Body of pancreas (tissue), 4 donors: ENCODE data around the gene ATAD3C. TPM values are rescaled to one million over a fixed set of nuclear protein-coding genes. Genes with fewer than 3 reads are reported as not detected.
"Not testable (repeated sequence)": the region's sequence is repeated elsewhere in the genome, so short reads cannot be mapped to it uniquely, and the experiment has no call there.

ENCODE experiments used
- ATAC-seq: fragments of 150-250 bp; one replicate; pipeline ENCODE4 v1.9.1; 2016
- DNase-seq, 4 donors: peaks; one replicate each; pipeline ENCODE4 v3.0.0-alpha.2; 2019
- H3K27ac ChIP-seq, 4 donors: fragments of 200-600 bp; sonication (generic); 1 replicate in 3 of 4; 2 replicates in 1 of 4; pipeline versions ENCODE4 v1.5.1 to v1.6.1; 2016 to 2019; ENCODE audit warnings: mild to moderate bottlenecking in 1 of 4, mixed read lengths in 1 of 4, moderate library complexity in 1 of 4
- H3K27me3 ChIP-seq, 2 donors: fragments of 200-600 bp; sonication (generic); one replicate each; pipeline ENCODE4 v1.6.0; 2016; ENCODE audit warnings: mild to moderate bottlenecking in 1 of 2
- H3K36me3 ChIP-seq, 2 donors: fragments of 200-600 bp; sonication (generic); replicated peaks in 1 of 2; 2 replicates each; pipeline ENCODE4 v1.5.1; 2016; ENCODE audit warnings: low read depth in 2 of 2; ENCODE audit not compliant: insufficient read depth in 1 of 2
- H3K4me1 ChIP-seq: fragments of 200-600 bp; sonication (generic); one replicate; pipeline ENCODE4 v1.6.0; 2016
- H3K4me3 ChIP-seq, 2 donors: fragments of 200-600 bp; sonication (generic); 1 replicate in 1 of 2; 2 replicates in 1 of 2; pipeline ENCODE4 v1.5.1; 2016 to 2019
- H3K9me3 ChIP-seq, 3 donors: fragments of 200-600 bp; sonication (generic); 1 replicate in 2 of 3; 2 replicates in 1 of 3; pipeline ENCODE4 v1.5.1; 2016
- POLR2A ChIP-seq, 3 donors: fragments of 450-650 bp; IDR thresholded peaks; one replicate each; pipeline ENCODE4 v1.6.1; 2016; ENCODE audit warnings: antibody characterized with exemption in 3 of 3, mild to moderate bottlenecking in 2 of 3
- WGBS, 2 donors: methylation state at CpG; one replicate each; pipeline ENCODE4 v1.1.5; 2017; 5-methylcytosine and 5-hydroxymethylcytosine counted together
- intact Hi-C: fragments of 100-400 bp; cut with DNase I; formaldehyde crosslinking; loops from one replicate; pipeline ENCODE4 v1.15.1; 2023
- total RNA-seq, 2 donors: library from RNA; depleted of rRNA; stranded (reverse); fragments of >200 nt; gene quantifications; one replicate each; pipeline ENCODE4 v1.1.0, GENCODE V29; 2016
- TF ChIP-seq, protein P1 (sequence below), 7 experiments: fragments of 450-650 bp in 4 of 7; fragments of 200-600 bp in 3 of 7; sonication (generic) in 3 of 7; IDR thresholded peaks; one replicate each; pipeline ENCODE4 v1.5.1; 2016 to 2019; ENCODE audit warnings: antibody characterized with exemption in 7 of 7

The ATAD3C gene
- total RNA-seq, 2 donors from 2014 or later, result 1.6 to 2.3 TPM

DNA sequence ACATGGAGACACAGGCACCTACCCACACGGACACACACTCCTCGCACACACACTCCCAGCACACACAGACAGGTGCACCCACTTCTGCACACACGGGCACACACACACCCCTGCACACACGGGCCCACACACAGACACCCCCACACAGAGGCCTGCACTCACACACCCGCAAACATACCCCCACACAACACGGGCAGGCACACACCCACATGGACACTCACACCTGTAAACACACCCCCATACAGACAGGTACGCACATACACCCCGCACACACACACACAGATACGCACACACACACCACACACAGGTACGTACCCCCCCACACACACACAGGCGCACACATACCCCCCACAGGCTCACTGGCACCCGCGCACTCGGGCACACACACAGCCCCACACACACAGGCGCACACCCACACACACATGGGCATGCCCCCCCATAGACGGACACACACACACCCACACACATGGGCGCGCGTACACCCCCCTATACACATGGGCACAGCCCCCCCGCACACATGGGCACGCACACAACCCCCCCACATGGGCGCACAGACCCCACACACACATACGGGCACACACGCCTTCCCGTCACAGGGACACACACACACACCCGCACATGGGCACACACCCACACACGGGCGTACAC is 68.6 kb downstream of the ATAD3C start:
- TF ChIP-seq, protein P1, sequence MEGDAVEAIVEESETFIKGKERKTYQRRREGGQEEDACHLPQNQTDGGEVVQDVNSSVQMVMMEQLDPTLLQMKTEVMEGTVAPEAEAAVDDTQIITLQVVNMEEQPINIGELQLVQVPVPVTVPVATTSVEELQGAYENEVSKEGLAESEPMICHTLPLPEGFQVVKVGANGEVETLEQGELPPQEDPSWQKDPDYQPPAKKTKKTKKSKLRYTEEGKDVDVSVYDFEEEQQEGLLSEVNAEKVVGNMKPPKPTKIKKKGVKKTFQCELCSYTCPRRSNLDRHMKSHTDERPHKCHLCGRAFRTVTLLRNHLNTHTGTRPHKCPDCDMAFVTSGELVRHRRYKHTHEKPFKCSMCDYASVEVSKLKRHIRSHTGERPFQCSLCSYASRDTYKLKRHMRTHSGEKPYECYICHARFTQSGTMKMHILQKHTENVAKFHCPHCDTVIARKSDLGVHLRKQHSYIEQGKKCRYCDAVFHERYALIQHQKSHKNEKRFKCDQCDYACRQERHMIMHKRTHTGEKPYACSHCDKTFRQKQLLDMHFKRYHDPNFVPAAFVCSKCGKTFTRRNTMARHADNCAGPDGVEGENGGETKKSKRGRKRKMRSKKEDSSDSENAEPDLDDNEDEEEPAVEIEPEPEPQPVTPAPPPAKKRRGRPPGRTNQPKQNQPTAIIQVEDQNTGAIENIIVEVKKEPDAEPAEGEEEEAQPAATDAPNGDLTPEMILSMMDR (IDR thresholded peaks at IDR 0.05), result no peak
- TF ChIP-seq POLR2A (IDR thresholded peaks at IDR 0.05), result no peak
- no peak for ATAC-seq

DNA sequence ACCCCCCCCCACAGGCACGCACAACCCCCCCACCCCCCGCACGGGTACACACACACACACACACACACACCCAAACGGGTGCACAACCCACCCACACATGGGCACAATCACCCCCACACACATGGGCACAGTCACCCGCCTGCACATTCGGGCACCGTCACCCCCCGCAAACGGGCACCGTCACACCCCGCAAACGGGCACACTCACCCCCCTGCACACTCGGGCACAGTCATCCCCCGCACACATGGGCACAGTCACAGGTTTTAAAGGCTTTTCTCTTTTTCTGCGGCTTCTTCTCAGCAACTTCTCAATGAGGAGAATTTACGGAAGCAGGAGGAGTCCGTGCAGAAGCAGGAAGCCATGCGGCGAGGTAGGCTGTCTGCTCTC is 69.1 kb downstream of the ATAD3C start:
- DNase-seq, H3K4me3 ChIP-seq, H3K27me3 ChIP-seq, intact Hi-C loops, H3K27ac ChIP-seq, H3K9me3 ChIP-seq, H3K36me3 ChIP-seq, H3K4me1 ChIP-seq, ATAC-seq: not testable (repeated sequence)
- WGBS, 2 donors, result 90% methylated on average over 9 to 17 of the region's 19 CpGs

More for the DNA sequence above, 68.6 kb downstream of the ATAD3C start:
- no peaks in the 10 kb centered on the region for H3K9me3 ChIP-seq
- intact Hi-C loops, result no loop called here
- H3K27me3 ChIP-seq, result no peaks in the 10 kb centered on the region
- H3K36me3 ChIP-seq, result peaks cover 0 to 10% of the 10 kb centered on the region in 2 donors
- DNase-seq, result no peak
- H3K27ac ChIP-seq, result no peak overlapping the region
- H3K4me3 ChIP-seq, result no peak overlapping the region
- 80 to 95% methylated on average over 9 to 23 of the region's 28 CpGs for WGBS, 2 donors
- peaks cover 5% of the 10 kb centered on the region for H3K4me1 ChIP-seq

Other genes with a start within 250 kb of the ATAD3C start
- gene TNFRSF18, start 243.1 kb upstream of the ATAD3C start, total RNA-seq, result not detected
- 1 to 10 TPM in 1 of 2 donors, under 1 TPM in 1; 0.99 to 2.6 TPM for gene TNFRSF4, start 235.5 kb upstream of the ATAD3C start, total RNA-seq
- gene SDF4, start 217.7 kb upstream of the ATAD3C start, total RNA-seq, result 10 to 100 TPM; 89.2 to 97.6 TPM
- 10 to 100 TPM; 18.4 to 35.6 TPM for gene B3GALT6, start 217.5 kb upstream of the ATAD3C start, total RNA-seq
- gene C1QTNF12, start 203.0 kb upstream of the ATAD3C start, total RNA-seq, result not detected
- 10 to 100 TPM; 23.6 to 39.2 TPM for gene UBE2J2, start 175.8 kb upstream of the ATAD3C start, total RNA-seq
- gene SCNN1D, start 169.3 kb upstream of the ATAD3C start, total RNA-seq, result 1 to 10 TPM; 4.0 to 4.2 TPM
- 10 to 100 TPM; 37.9 to 53.7 TPM for gene ACAP3, start 141.8 kb upstream of the ATAD3C start, total RNA-seq
- gene PUSL1, start 141.1 kb upstream of the ATAD3C start, total RNA-seq, result 10 to 100 TPM; 20.2 to 20.8 TPM
- 100 to 1,000 TPM in 1 of 2 donors, 10 to 100 TPM in 1; 89.0 to 189 TPM for gene INTS11, start 125.0 kb upstream of the ATAD3C start, total RNA-seq
- gene CPTP, start 124.9 kb upstream of the ATAD3C start, total RNA-seq, result 10 to 100 TPM; 15.6 to 33.0 TPM
- gene TAS1R3, start 118.4 kb upstream of the ATAD3C start, total RNA-seq, result under 1 TPM in 1 of 2 donors, not detected in 1; 0.26 TPM
- gene DVL1, start 100.3 kb upstream of the ATAD3C start, total RNA-seq, result 10 to 100 TPM; 58.1 to 84.4 TPM
- 10 to 100 TPM; 23.3 to 48.5 TPM for gene MXRA8, start 91.1 kb upstream of the ATAD3C start, total RNA-seq
- 10 to 100 TPM; 79.4 to 93.7 TPM for gene AURKAIP1, start 74.5 kb upstream of the ATAD3C start, total RNA-seq
- gene CCNL2, start 50.4 kb upstream of the ATAD3C start, total RNA-seq, result 100 to 1,000 TPM; 225 to 246 TPM
- gene MRPL20, start 42.4 kb upstream of the ATAD3C start, total RNA-seq, result 10 to 100 TPM; 72.8 to 85.9 TPM
- 10 to 100 TPM; 11.2 to 15.5 TPM for gene ANKRD65, start 28.4 kb upstream of the ATAD3C start, total RNA-seq
- 10 to 100 TPM; 47.1 to 55.5 TPM for gene VWA1, start 14.0 kb upstream of the ATAD3C start, total RNA-seq
- gene ATAD3B, start 22.1 kb downstream of the ATAD3C start, total RNA-seq, result 10 to 100 TPM; 16.6 to 37.2 TPM
- 10 to 100 TPM; 15.8 to 20.8 TPM for gene ATAD3A, start 62.5 kb downstream of the ATAD3C start, total RNA-seq
- 1 to 10 TPM; 1.0 to 3.6 TPM for gene TMEM240, start 90.9 kb downstream of the ATAD3C start, total RNA-seq
- 100 to 1,000 TPM in 1 of 2 donors, 10 to 100 TPM in 1; 82.1 to 113 TPM for gene SSU72, start 125.2 kb downstream of the ATAD3C start, total RNA-seq
- gene FNDC10, start 150.4 kb downstream of the ATAD3C start, total RNA-seq, result 1 to 10 TPM; 1.3 to 2.3 TPM
- 100 to 1,000 TPM in 1 of 2 donors, 10 to 100 TPM in 1; 57.6 to 101 TPM for gene MIB2, start 165.8 kb downstream of the ATAD3C start, total RNA-seq
- gene MMP23B, start 182.5 kb downstream of the ATAD3C start, total RNA-seq, result 1 to 10 TPM in 1 of 2 donors, under 1 TPM in 1; 0.99 to 1.8 TPM
- 10 to 100 TPM; 14.5 to 45.5 TPM for gene CDK11B, start 209.3 kb downstream of the ATAD3C start, total RNA-seq
- 10 to 100 TPM; 30.6 to 56.7 TPM for gene SLC35E2B, start 243.1 kb downstream of the ATAD3C start, total RNA-seq